Uterus (tissue), 2 donors: Measurements from ENCODE around the gene HOXD10.

Experiments used
- POLR2A ChIP-seq, 2 donors: fragments of 450-650 bp; IDR thresholded peaks; one replicate each; pipeline ENCODE4 v1.6.1; 2016; ENCODE audit warnings: antibody characterized with exemption in 2 of 2, mild to moderate bottlenecking in 1 of 2, moderate library complexity in 1 of 2
- TF ChIP-seq, protein P1 (sequence below), 4 experiments: fragments of 200-600 bp in 2 of 4; fragments of 450-650 bp in 2 of 4; sonication (generic) in 2 of 4; IDR thresholded peaks; one replicate each; pipeline ENCODE4 v1.5.1; 2016 to 2019; ENCODE audit warnings: antibody characterized with exemption in 4 of 4, mild to moderate bottlenecking in 2 of 4, moderate library complexity in 1 of 4

DNA sequence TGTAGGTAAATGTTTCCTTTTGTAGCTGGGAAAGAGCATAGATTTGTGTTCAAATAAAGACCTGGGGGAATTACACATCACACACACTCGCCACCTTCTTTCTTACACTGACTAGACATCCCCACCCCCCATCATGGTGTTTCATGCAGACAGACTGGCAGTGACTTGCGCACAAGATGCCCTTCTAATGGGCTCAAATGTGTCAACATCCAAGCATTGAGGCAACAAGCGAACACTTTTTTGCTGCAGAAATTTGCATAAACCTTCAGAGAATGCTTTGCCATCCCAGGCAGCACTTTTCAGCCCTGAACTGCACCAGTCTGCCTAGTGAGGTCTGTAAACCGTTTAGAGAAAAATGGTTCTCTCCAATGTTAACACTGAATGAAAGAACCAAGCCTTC, 17.5 kb downstream of the HOXD10 start:
- TF ChIP-seq, protein P1, sequence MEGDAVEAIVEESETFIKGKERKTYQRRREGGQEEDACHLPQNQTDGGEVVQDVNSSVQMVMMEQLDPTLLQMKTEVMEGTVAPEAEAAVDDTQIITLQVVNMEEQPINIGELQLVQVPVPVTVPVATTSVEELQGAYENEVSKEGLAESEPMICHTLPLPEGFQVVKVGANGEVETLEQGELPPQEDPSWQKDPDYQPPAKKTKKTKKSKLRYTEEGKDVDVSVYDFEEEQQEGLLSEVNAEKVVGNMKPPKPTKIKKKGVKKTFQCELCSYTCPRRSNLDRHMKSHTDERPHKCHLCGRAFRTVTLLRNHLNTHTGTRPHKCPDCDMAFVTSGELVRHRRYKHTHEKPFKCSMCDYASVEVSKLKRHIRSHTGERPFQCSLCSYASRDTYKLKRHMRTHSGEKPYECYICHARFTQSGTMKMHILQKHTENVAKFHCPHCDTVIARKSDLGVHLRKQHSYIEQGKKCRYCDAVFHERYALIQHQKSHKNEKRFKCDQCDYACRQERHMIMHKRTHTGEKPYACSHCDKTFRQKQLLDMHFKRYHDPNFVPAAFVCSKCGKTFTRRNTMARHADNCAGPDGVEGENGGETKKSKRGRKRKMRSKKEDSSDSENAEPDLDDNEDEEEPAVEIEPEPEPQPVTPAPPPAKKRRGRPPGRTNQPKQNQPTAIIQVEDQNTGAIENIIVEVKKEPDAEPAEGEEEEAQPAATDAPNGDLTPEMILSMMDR (IDR thresholded peaks at IDR 0.05) = no peak
- no peak for TF ChIP-seq POLR2A (IDR thresholded peaks at IDR 0.05)
